ENCODE results near the gene MLLT10.

GRCh38 chr10:21511946-21512572 lies 22.0 kb upstream of the MLLT10 start:
- TF ChIP-seq TBL1XR1 (IDR thresholded peaks at IDR 0.05; ENCODE audit: low read depth, low read length): no peak
- no peak for TF ChIP-seq NFIC (IDR thresholded peaks at IDR 0.05; ENCODE audit: low read depth, low read length)
- no peak for TF ChIP-seq CTCF (IDR thresholded peaks at IDR 0.05 in 2 of 3, conservative IDR thresholded peaks at IDR 0.05 in 1 of 3; ENCODE audit: control insufficient read depth in 2 of 3, extremely low read depth in 1 of 3, insufficient read depth in 1 of 3, low read depth in 3 of 3, low read length in 3 of 3)
- no peak for TF ChIP-seq EZH2 (IDR thresholded peaks at IDR 0.05; ENCODE audit: borderline replicate concordance, control insufficient read depth, low read depth, low read length)
- no peak for TF ChIP-seq HDAC2 (IDR thresholded peaks at IDR 0.05)
- TF ChIP-seq, protein P1, sequence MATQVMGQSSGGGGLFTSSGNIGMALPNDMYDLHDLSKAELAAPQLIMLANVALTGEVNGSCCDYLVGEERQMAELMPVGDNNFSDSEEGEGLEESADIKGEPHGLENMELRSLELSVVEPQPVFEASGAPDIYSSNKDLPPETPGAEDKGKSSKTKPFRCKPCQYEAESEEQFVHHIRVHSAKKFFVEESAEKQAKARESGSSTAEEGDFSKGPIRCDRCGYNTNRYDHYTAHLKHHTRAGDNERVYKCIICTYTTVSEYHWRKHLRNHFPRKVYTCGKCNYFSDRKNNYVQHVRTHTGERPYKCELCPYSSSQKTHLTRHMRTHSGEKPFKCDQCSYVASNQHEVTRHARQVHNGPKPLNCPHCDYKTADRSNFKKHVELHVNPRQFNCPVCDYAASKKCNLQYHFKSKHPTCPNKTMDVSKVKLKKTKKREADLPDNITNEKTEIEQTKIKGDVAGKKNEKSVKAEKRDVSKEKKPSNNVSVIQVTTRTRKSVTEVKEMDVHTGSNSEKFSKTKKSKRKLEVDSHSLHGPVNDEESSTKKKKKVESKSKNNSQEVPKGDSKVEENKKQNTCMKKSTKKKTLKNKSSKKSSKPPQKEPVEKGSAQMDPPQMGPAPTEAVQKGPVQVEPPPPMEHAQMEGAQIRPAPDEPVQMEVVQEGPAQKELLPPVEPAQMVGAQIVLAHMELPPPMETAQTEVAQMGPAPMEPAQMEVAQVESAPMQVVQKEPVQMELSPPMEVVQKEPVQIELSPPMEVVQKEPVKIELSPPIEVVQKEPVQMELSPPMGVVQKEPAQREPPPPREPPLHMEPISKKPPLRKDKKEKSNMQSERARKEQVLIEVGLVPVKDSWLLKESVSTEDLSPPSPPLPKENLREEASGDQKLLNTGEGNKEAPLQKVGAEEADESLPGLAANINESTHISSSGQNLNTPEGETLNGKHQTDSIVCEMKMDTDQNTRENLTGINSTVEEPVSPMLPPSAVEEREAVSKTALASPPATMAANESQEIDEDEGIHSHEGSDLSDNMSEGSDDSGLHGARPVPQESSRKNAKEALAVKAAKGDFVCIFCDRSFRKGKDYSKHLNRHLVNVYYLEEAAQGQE (IDR thresholded peaks at IDR 0.05; ENCODE audit: low read depth, low read length): no peak
- TF ChIP-seq, protein P2, sequence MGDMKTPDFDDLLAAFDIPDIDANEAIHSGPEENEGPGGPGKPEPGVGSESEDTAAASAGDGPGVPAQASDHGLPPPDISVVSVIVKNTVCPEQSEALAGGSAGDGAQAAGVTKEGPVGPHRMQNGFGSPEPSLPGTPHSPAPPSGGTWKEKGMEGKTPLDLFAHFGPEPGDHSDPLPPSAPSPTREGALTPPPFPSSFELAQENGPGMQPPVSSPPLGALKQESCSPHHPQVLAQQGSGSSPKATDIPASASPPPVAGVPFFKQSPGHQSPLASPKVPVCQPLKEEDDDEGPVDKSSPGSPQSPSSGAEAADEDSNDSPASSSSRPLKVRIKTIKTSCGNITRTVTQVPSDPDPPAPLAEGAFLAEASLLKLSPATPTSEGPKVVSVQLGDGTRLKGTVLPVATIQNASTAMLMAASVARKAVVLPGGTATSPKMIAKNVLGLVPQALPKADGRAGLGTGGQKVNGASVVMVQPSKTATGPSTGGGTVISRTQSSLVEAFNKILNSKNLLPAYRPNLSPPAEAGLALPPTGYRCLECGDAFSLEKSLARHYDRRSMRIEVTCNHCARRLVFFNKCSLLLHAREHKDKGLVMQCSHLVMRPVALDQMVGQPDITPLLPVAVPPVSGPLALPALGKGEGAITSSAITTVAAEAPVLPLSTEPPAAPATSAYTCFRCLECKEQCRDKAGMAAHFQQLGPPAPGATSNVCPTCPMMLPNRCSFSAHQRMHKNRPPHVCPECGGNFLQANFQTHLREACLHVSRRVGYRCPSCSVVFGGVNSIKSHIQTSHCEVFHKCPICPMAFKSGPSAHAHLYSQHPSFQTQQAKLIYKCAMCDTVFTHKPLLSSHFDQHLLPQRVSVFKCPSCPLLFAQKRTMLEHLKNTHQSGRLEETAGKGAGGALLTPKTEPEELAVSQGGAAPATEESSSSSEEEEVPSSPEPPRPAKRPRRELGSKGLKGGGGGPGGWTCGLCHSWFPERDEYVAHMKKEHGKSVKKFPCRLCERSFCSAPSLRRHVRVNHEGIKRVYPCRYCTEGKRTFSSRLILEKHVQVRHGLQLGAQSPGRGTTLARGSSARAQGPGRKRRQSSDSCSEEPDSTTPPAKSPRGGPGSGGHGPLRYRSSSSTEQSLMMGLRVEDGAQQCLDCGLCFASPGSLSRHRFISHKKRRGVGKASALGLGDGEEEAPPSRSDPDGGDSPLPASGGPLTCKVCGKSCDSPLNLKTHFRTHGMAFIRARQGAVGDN (IDR thresholded peaks at IDR 0.05): no peak
- no peak for TF ChIP-seq MYC (IDR thresholded peaks at IDR 0.05; ENCODE audit: insufficient read depth, insufficient read length, insufficient replicate concordance, low read length, severe bottlenecking)
- no peak for TF ChIP-seq SIX5 (IDR thresholded peaks at IDR 0.05; ENCODE audit: low read depth, low read length, severe bottlenecking)
- no peak for TF ChIP-seq ATF7 (IDR thresholded peaks at IDR 0.05; ENCODE audit: low read depth)
- no peak for TF ChIP-seq TCF12 (IDR thresholded peaks at IDR 0.05; ENCODE audit: low read depth, low read length)
- TF ChIP-seq BCLAF1 (IDR thresholded peaks at IDR 0.05): no peak
- no peak for TF ChIP-seq JUND (IDR thresholded peaks at IDR 0.05; ENCODE audit: low read depth, low read length)

All from GM12878 (cell line).